Measurements from ENCODE around the gene ARHGAP19. TPM values are rescaled to one million over a fixed set of nuclear protein-coding genes. Genes with fewer than 3 reads are reported as not detected.

ARHGAP19 gene
- total and polyA plus RNA-seq, 2 of the 8 experiments (the other 6 are each of a cell fraction or from before 2014, with no cell fraction given), result 13.3 to 32.1 TPM

DNA sequence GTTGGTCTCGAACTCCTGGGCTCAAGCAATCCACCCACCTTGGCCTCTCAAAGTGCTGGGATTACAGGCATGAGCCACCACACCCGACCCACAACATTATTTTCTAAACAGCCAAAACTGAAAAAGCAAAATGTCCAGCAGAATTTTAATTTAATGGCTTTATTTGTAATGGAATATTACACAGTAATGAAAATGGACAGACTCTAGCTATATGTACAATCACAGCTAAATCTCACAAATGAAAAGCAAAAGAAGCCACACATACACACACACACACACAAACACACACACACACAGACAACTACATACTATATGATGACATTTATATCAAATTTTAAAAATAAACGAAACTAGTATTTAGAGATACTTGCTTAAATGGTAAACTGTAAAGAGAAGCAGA lies 18.7 kb downstream of the ARHGAP19 start:
- Histone ChIP-seq H2BK20ac (ENCODE audit: low read length) (no peak overlapping the region), H3K14ac (ENCODE audit: insufficient read length) (no peak overlapping the region), H3K4me2 (ENCODE audit: insufficient read depth in 1 of 2, low read depth in 2 of 2, low read length in 2 of 2) (no peak overlapping the region), H4K20me1 (replicated peaks in 1 of 2; ENCODE audit: control insufficient read depth in 1 of 2, insufficient read depth in 2 of 2, low read length in 2 of 2) (no peaks in the 10 kb centered on the region), H2AK5ac (ENCODE audit: low read depth, low read length) (no peak overlapping the region), H3K56ac (replicated peaks; ENCODE audit: insufficient read length, low read depth, low read length) (no peak overlapping the region), H2BK12ac (ENCODE audit: low read depth, low read length) (no peak overlapping the region), H3K23me2 (ENCODE audit: low read depth, low read length) (no peaks in the 10 kb centered on the region), H3K18ac (ENCODE audit: extremely low read depth, low read length) (no peak overlapping the region), H4K8ac (ENCODE audit: extremely low read depth, insufficient read depth, low read length) (no peak overlapping the region), H4K5ac (ENCODE audit: insufficient read length, low read depth, low read length) (no peak overlapping the region), H3K4me3 (ENCODE audit: extremely low read depth in 1 of 4, insufficient read depth in 2 of 4, low read depth in 3 of 4, low read length in 4 of 4) (no peak overlapping the region), H4K91ac (replicated peaks; ENCODE audit: insufficient read length, low read length) (no peak overlapping the region), H3K27ac (ENCODE audit: low read depth, low read length) (no peak overlapping the region), H3K9ac (replicated peaks in 1 of 4; ENCODE audit: extremely low read depth in 1 of 4, low read depth in 3 of 4, low read length in 3 of 4) (no peak overlapping the region), H3K4me1 (replicated peaks in 1 of 4; ENCODE audit: control insufficient read depth in 3 of 4, insufficient read depth in 4 of 4, low read length in 3 of 4) (no peaks in the 10 kb centered on the region), H3K36me3 (ENCODE audit: control insufficient read depth in 2 of 4, insufficient read depth in 4 of 4, low read length in 3 of 4) (no peaks in the 10 kb centered on the region; a peak in 1 of 8 replicates), H2BK5ac (ENCODE audit: low read depth, low read length) (no peak overlapping the region), H3K9me3 (ENCODE audit: insufficient read depth in 2 of 2, low read depth in 1 of 2, low read length in 1 of 2) (0 out of 4 replicates have a peak, but pooled peaks cover 0 to 2% of the 10 kb centered on the region in 2 experiments), H3K4ac (replicated peaks; ENCODE audit: insufficient read length, low read depth, low read length) (no peak overlapping the region), H3K23ac (ENCODE audit: insufficient read length) (no peak overlapping the region), H2AFZ (ENCODE audit: low read length) (no peak overlapping the region), H3K27me3 (replicated peaks in 1 of 4; ENCODE audit: control insufficient read depth in 3 of 4, extremely low read depth in 1 of 4, insufficient read depth in 3 of 4, low read length in 3 of 4) (no peaks in the 10 kb centered on the region), H3K79me2 (ENCODE audit: control insufficient read depth in 1 of 2, insufficient read depth in 2 of 2, low read length in 2 of 2) (peaks cover 0 to 23% of the 10 kb centered on the region in 2 experiments; a peak in 2 of 4 replicates), H2BK120ac (replicated peaks; ENCODE audit: low read depth, low read length) (no peak overlapping the region), H3K79me1 (ENCODE audit: low read depth, low read length) (peaks cover 2% of the 10 kb centered on the region; the same call in 1 of the 2 replicates), H2BK15ac (ENCODE audit: low read length) (no peak overlapping the region)
- DNase-seq (ENCODE audit: low read depth in 1 of 2, low spot score in 2 of 2), result no peak
- 89% methylated on average over 3 of the region's 3 CpGs; no CpG with 5 or more reads in 1 of the 2 experiments for WGBS, 2 experiments (ENCODE audit: extremely low coverage in 1 of 2, insufficient coverage in 1 of 2, insufficient read length in 1 of 2, insufficient replicate concordance in 2 of 2, low coverage in 1 of 2, low lambda C conversion rate in 2 of 2, missing lambda C conversion rate in 1 of 2)
- no peak for FAIRE-seq
- POLR2A ChIA-PET (ENCODE audit: partially characterized antibody), result no interaction called here
- CTCF ChIA-PET (ENCODE audit: partially characterized antibody), result interaction anchor here (0.9 to 2.9 kb wide), 5 partner anchors 11 to 83 kb away, joined by 3 to 17 read pairs (median 4); no protein-coding TSS in a partner anchor
- no peak for TF ChIP-seq ATF2 (IDR thresholded peaks at IDR 0.05; ENCODE audit: low read length)
- no peak for TF ChIP-seq POLR2A (IDR thresholded peaks at IDR 0.05; ENCODE audit: control extremely low read depth in 1 of 2, low read depth in 2 of 2, low read length in 2 of 2)
- TF ChIP-seq FOSL1 (IDR thresholded peaks at IDR 0.05; ENCODE audit: insufficient read depth, low read depth, low read length), result no peak
- no peak for TF ChIP-seq TCF12 (IDR thresholded peaks at IDR 0.05; ENCODE audit: low read depth, low read length)
